Head of caudate nucleus (tissue), 42 donors: ENCODE data around the gene LYRM1.

Experiments used
- DNase-seq, 42 donors: peaks; one replicate each; pipeline versions ENCODE4 v3.0.0 to v3.0.0-alpha.2; 2020 to 2021; ENCODE audit warnings: mixed read lengths in 7 of 42
- intact Hi-C: fragments of 100-400 bp; cut with DNase I; formaldehyde crosslinking; loops from one replicate; pipeline ENCODE4 v1.15.0; 2022

The LYRM1 gene

DNA sequence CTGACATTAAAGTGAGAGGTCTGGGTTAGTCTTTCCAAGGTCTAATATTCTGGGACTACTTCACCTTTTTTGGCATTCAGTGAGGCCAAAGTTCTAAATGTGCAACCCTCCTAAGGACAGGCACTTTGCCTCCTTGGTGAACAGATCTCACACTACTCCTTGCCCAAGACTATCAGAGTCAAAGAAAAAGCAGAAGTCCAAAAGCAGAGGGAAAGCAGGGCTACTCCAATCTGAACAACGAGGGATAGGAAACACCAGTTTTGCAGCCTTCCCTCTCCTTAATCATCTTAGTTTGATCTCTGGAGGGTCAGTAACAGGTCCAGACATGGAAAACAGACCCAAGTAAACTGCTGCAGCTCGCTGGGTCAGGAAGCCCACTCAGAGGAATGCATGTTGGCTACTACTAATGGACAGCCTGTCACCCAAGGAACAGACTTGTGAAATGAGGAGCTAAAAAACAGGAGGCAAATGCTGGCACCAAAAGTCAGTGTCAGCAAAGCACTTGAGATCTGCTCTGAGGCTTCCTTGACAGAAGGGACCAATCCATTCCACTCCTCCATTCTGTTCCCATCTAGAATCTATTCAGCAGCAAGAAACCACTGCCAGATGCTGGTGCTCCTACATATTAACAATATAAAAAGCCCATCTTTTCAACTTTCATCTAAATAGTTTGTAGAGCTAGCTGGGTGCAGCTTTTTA lies 30.3 kb upstream of the LYRM1 start:
- intact Hi-C loops = no loop called here
- DNase-seq = no peak

DNA sequence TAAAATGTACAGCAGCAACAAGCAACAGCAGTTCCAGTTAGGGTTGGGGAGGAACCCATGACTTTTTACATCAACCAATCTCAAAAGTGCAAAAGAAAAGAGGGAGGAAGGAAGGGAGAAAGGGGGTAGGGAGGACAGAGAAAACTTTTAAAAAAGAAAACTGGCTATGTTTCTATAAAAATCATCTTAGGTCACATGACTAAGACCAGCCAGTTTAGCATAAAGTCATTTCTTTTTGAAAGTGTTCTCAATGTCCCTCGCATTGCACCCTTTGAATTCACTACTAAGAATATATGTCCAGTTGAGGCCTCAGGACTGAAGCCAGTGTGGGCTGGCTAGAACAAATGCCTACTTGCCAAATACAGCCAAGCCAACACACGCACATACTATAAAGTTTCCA lies 29.3 kb upstream of the LYRM1 start:
- intact Hi-C loops = no loop called here

DNA sequence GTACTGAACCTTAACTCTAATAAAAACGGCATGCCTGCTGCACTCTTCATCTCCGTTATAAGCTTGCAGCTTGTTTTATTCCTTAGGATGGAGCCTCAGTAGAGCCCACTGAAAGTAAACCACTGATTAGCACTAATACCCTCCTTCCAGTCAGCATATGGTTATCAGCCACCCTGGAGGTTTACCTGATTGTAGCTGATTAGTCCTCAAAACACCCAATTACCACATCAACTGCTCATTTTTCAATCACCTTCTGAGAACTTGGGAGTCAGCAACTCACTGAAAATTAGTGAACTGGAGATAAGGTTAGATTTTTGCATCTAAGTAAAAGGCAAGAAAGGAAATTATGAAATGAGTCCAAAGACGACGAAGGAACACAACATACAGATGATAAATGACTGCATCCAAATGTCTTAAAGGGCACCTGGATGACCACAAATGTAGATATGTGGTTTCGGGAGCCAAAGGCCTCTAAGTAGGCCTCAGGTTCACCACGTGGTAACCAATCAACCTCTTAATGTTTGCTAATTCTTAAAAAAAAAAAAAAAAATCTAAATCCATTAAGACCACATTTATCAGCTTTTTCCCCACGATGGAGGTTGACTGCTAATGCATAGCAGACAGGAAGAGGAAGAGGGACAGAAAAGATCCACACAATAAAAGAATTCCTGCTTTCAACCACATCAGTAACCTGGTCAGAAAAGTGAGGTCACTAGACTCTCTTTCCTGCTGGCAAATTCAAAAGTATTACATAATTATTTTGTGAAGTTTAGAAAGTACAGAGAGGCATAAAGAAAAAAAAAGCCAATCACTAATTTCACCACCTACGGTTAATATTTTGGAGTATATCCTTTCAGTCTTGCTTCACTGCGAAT lies 28.4 kb upstream of the LYRM1 start:
- intact Hi-C loops = no loop called here
- DNase-seq = no peak

More for the DNA sequence above, 29.3 kb upstream of the LYRM1 start:
- DNase-seq = no peak

DNA sequence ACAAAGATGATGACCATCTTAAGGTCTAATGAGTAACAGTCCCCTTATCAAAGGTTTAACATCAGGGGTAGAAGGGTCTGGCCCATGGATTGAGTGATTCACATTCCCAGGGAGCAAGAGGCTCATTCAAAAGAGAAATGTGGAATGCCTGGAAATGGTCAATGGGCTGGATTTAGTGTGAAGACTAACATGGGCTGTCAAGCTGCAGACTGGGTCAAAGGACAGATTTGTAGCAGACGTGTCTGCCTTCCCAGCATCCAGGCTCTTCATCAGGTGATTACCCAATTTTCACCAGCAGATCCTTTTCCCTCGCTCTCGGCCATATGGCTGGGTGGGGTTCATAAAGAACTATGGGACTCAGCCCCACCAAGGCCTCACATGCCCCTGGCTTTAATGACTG lies 27.2 kb upstream of the LYRM1 start:
- intact Hi-C loops = no loop called here
- no peak for DNase-seq

DNA sequence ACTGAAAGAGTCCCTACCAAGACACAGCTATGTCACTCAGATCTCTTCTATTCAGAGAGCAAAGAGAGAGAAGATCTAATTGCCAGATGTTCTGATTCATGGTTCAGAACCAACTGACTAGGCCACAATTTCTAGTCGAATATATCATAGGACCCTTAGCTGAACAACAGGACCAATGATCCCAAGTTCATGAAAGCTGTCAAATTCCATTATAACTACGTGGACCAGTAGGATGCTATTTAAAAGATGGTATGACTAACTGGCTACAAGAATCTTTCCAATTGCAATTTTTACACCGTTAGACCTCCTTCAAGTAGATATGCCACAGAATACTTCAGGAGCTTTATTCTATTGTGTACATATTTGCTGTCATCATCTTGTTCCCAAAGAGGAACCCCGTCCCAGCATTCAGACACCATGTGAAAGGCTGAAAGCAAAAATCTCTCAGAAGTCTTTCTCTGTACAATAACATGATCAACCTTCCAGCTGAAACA lies 26.4 kb upstream of the LYRM1 start:
- intact Hi-C loops = no loop called here
- DNase-seq = no peak

DNA sequence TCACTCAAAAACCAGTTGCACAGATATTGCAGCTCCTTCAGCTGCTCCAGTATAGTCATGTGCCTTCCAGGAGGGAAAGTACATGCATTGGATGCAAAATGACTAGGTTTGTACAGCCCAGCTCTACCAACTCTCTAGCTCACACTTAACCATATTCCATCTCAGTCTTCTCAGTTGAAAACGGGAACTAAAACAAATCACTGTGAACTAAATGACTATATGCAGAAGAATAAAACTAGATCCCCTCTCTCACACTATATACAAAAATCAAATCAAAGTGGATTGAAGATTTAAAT lies 25.3 kb upstream of the LYRM1 start:
- no peak for DNase-seq
- intact Hi-C loops = no loop called here

DNA sequence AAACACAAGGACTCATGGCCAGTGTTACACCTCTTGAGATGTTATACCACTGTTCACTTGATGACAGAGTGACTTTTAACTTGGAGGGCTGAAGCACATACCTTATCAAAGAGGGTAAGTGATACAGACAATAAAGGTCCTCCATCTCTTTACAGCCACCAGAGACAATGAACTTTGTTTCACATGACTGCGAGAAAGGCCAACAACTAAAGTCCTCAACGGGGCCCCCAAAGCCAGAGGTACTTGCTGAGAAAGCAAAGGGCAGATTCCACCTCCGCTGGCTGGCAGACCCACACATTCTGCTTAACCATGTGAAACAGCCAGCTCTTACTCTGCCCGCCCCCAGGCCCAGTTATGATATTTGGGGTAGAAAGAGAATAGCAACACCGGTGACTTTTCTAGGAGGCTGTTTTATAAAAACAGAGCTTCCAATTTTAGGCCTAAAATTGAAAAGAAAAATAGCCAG lies 21.9 kb upstream of the LYRM1 start:
- intact Hi-C loops = no loop called here
- peak in 18 of 42 donors; percentile 8 to 62 (median 28) for DNase-seq

DNA sequence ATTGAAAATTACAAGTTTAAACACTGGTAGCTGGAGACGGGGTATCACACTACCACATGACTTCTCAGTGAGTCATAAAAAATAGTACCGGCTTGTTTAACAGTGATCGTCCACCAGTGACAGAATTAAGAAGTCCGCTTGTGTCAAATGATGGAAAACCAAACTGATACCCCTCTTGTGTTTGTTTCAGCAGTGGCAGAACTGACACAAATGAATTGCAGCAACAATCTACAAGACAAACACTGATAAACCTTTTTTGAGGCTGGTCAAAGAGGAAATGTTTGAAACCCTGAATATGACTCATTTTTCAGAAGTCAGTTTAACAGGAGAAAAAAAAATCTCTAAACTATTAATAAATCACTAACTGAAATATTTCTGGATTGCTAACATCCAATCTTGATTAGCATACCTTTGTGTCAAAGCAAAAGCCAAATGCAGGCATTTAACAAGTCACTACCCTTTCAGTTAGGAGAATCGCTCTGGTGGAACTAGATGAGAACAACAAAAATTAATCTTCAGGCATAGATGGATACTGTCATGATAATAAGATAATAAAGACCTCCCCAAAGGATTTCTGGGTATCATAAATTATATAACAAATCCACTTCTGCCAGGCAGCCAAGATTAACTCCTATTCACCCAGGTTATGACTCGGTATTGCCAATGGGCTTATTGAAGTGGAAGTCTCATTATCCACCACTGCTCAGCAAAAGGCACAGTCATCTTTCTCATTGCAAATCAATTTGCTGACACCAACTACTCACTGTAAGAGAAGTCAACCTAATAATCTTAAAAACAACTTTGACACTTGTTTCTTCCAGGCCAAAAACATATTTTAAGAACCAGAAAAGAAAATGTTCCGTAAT lies 21.2 kb upstream of the LYRM1 start:
- intact Hi-C loops = no loop called here
- no peak for DNase-seq

DNA sequence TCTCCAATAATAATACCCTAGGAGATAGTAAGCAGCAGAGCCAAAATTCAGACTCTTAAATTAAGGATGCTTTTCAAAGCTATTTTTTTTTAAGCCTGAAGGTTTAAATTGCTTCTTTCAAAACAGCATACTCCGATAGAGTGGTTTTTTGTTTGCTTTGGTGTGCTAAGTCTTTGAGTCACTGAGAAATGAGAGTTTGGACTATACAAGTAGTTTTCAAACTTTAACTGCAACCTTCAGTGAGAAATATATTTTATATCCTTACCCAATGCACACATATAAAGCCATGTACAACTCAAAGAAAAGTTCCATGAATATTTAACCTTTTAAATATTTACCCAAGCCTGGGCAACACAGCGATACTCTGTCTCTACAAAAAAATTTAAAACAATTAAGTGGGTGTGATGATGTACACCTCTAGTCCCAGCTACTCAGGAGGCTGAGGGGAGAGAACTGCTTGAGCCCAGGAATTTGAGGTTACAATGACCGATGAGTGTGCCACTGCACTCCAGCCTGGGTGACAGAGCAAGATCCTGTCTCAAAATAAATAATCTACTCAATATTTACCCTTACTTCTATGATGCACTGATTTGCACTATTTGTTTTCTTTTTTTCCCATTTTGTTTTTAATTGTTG lies 19.6 kb upstream of the LYRM1 start:
- DNase-seq = no peak
- intact Hi-C loops = no loop called here

DNA sequence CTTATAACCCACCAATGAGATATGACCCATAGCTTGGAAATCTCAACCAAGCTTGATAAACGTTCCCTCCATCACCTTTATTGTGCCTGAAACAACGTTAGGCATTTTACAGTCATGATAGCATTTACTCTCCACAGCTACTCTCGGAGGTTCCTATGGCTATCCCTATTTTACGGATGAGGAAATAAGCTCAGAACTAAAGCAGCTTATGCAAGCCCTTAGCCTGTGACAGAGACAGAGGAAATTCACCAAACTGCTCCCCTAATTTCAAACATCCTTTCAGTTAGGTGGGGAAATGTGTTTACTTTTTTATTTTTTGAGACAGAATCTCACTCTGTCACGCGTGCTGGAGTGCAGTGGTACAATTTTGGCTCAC lies 19.1 kb upstream of the LYRM1 start:
- intact Hi-C loops = no loop called here
- no peak for DNase-seq

DNA sequence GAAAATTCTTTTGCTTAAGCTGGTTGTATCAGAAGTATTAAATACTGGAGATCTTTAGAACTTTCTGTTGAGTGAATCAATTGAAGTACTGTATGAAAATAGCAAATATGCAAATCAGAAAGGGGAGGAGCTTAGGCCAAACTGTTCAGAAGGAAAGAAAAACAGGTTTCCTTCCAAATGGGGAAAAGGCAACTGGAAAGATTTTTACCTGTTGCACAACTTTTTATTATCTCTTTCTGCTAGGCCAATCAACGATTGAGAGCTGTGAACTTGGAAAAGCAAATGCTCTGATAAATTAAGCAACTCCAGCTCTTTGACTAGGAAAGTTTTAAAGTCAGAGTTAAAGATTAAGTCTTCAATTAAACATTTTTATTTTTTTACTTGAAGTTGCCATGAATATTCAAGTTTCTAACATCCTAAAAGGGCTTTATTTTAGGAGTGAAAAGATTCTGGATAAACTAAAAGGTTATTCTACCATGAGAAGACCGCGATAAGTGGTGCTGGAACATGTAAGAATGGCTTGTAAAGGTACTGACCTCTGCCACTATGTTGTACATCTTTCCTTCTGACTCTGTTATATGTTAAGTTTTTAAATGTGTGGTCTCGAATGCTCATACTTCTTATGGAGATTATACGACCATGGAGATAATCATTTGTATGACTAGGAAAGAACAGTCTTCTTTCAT lies 16.9 kb upstream of the LYRM1 start:
- intact Hi-C loops = no loop called here
- no peak for DNase-seq

DNA sequence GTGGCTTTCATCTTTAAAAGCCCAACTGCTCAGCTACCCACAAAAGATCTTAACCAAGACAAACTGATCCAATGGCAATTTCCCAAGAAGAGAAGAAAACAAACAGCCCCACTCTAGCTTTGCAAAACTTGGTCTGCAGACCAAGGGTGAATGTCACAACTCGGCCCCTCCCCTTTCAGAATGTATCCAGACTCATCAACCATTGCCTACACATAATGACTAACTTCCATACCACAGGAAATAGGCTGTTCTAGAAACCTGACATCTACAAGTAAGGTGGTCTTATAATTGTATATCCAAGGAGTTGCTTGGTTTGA lies 16.4 kb upstream of the LYRM1 start:
- no peak for DNase-seq
- intact Hi-C loops = no loop called here

DNA sequence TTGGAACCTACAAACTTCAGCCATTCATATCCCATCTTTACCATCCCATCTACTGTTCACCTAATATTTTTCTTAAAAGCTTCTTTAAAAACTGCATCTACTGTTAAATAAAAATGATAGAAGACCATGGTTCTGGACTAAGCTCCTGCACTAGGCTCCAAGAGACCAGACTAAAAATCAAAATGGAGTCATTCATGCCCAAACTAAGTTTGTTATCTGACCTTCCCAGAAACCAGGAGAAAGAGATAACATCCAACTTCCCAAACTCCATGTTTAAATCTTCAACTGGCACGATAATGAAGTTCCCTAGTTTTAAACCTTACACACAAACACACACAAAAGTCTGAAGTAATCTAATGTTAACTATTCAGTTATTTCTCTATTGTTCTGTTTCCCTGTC lies 14.3 kb upstream of the LYRM1 start:
- no peak for DNase-seq
- intact Hi-C loops = no loop called here

DNA sequence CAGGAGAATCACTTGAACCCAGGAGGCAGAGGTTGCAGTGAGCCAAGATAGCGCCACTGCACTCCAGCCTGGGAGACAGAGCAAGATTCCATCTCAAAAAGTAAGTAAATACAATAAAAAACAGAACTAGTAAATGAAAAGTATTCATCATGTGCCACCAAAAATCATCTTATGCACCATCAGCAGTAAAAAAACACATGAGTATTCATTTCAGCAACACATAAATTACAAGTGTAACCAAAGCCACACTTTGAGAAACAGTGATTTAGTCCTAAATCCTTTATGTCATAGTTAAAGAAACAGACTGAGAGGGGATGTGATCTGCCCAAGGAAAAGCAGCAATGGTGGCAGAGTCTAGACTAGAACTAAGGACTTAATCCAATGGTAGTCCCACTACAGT lies 13.4 kb upstream of the LYRM1 start:
- intact Hi-C loops = no loop called here
- no peak for DNase-seq

DNA sequence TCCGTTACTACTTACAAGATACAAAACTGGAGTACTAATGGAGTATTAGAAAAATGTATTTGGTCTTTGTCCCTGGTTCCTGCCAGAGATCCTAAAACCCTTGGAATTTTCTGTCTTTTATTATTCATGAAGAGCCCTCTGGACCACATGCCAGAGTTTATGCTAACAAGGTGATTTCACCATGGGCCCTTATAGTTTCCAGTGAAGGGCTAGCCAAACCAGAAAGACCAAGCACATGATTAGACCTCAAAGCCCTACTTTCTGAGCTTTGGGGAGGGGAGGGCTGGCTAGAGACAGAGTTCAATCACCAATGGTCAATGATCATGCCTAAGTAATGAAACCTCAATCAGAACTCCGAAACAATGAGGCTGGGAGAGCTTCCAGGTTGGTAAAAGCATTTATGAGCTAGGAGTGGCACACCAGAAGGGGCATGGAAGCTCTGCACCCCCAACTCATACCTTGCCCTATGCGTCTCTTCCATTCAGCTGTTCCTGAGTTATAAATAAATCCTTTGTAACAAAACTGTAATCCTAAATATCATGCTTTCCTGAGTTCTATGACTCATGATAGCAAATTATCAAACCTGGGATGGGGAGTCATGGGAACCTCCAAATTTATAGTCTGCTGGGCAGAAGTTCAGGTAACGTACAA lies 10.8 kb upstream of the LYRM1 start:
- intact Hi-C loops = no loop called here
- DNase-seq = no peak

DNA sequence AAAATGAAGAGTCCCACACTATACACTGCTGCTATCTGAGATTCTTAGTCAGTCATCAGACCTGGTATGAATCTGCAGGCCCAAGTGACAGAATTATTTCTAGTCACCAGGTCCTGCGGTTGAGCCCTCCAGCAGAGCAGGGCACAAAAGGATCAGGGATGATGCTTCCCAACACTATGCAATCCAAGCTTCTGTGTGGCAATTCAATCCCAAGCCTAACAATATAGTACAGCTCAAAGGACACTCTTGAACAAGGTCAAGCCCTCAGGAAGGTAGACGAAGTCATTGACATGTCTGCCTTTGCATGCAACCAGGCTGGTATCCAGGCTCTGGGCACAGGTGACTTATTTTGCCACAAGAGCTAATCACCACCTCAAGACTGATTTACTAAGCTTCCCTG lies 6.2 kb upstream of the LYRM1 start:
- intact Hi-C loops = no loop called here
- no peak for DNase-seq

DNA sequence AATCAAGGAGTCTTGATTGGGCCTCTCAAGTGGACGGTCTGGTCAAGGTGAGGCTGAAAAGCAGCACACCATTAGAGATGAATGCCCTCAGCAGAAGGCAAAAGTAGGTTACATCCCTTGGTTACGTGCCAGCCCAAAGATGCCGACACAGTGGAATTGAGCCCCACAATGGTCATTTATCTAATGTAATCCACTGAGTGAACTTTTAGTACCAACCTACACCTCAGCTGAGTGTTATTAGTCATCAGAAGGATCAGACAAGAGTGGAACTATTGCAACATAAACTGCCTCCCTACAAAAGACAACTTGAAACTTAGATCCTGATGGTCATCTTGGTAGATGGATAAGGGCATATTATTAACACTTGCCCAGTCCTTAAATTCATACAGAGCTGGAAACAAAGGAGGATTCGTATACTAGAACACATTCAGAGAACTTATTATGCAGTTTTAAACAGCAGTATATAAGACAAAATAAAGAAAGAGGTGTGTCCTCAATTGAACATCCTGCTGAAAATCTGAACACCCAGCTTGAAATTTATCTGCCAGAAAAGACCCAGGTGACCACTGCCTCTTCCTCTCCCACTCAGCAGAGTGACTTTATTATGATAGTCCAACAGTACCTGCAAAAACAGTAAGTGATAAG lies 3.2 kb upstream of the LYRM1 start:
- no peak for DNase-seq
- intact Hi-C loops = no loop called here

DNA sequence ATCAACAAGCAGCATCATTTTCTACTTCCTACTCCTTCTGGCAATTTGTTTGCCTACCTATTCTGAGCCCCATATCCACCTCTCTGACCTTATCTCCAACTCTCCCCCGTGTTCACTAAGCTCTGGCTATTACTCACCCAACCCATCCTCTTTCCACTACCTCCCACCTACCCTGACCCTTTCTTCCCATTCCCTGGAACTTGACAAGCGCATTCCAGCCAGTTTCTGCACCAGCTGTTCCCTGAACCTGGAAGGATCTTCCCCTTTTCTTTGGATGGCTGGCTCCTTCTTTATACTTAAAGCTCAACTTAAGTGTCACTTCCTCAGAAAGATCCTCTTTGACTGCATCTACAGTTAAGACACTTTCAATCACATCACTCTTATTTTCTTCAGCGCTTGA lies 2.6 kb upstream of the LYRM1 start:
- intact Hi-C loops = no loop called here

More for the DNA sequence above, 2.6 kb upstream of the LYRM1 start:
- DNase-seq = no peak
